OCI-LY1 (cell line): ENCODE measurements around the gene FAF1.

ENCODE experiments used
- H2AFZ ChIP-seq: fragments of 200-600 bp; sonication (generic), shearing (Covaris generic); 2 replicates; pipeline ENCODE4 v1.6.0; 2014; ENCODE audit warnings: antibody characterized with exemption, mild to moderate bottlenecking, low read length
- H3F3A ChIP-seq: fragments of 200-600 bp; sonication (generic), shearing (Covaris generic); 2 replicates; pipeline ENCODE4 v1.6.0; 2014; ENCODE audit warnings: mild to moderate bottlenecking, antibody characterized with exemption, low read length, moderate library complexity; ENCODE audit not compliant: insufficient read depth
- H3K27ac ChIP-seq: fragments of 200-600 bp; sonication (generic); 2 replicates; pipeline ENCODE4 v1.5.1; 2014; ENCODE audit warnings: low read length, mixed run types, mild to moderate bottlenecking, low read depth; ENCODE audit not compliant: poor library complexity, severe bottlenecking
- H3K27me3 ChIP-seq: fragments of 200-600 bp; sonication (generic); 2 replicates; pipeline ENCODE4 v1.6.0; 2014; ENCODE audit warnings: antibody characterized with exemption, mild to moderate bottlenecking, low read length, moderate library complexity; ENCODE audit not compliant: insufficient read depth
- H3K36me3 ChIP-seq: fragments of 200-600 bp; sonication (generic); 2 replicates; pipeline ENCODE4 v1.6.1; 2014; ENCODE audit warnings: mild to moderate bottlenecking, antibody characterized with exemption, low read length, moderate library complexity, mixed read lengths; ENCODE audit not compliant: insufficient read depth
- H3K4me1 ChIP-seq: fragments of 200-600 bp; sonication (generic); 2 replicates; pipeline ENCODE4 v1.5.1; 2014; ENCODE audit warnings: mild to moderate bottlenecking, low read length, moderate library complexity; ENCODE audit not compliant: insufficient read depth, severe bottlenecking
- H3K4me2 ChIP-seq: fragments of 200-600 bp; sonication (generic), shearing (Covaris generic); 2 replicates; pipeline ENCODE4 v1.6.1; 2014; ENCODE audit warnings: low read length
- H3K4me3 ChIP-seq: fragments of 200-600 bp; sonication (generic); 2 replicates; pipeline ENCODE4 v1.5.1; 2014; ENCODE audit warnings: low read length, low read depth, mild to moderate bottlenecking, mixed read lengths; ENCODE audit not compliant: poor library complexity, severe bottlenecking
- H3K79me2 ChIP-seq: fragments of 200-600 bp; shearing (Covaris generic); 2 replicates; pipeline ENCODE4 v1.6.1; 2016; ENCODE audit warnings: mixed run types, low read length, mixed read lengths; ENCODE audit not compliant: insufficient read depth
- H3K9ac ChIP-seq: fragments of 200-600 bp; sonication (generic), shearing (Covaris generic); 2 replicates; pipeline ENCODE4 v1.6.1; 2014; ENCODE audit warnings: mild to moderate bottlenecking, low read length, mixed read lengths
- H3K9me2 ChIP-seq: fragments of 200-600 bp; sonication (generic), shearing (Covaris generic); 2 replicates; pipeline ENCODE4 v1.6.1; 2014; ENCODE audit warnings: low read depth, mild to moderate bottlenecking, low read length, mixed read lengths
- H3K9me3 ChIP-seq: fragments of 200-600 bp; shearing (Covaris generic); 2 replicates; pipeline ENCODE4 v1.6.1; 2014; ENCODE audit warnings: low read length, mixed read lengths
- H4K20me1 ChIP-seq: fragments of 200-600 bp; sonication (generic), shearing (Covaris generic); 2 replicates; pipeline ENCODE4 v1.6.0; 2016; ENCODE audit warnings: mild to moderate bottlenecking, low read length; ENCODE audit not compliant: insufficient read depth
- EZH2 ChIP-seq: fragments of 200-600 bp; sonication (generic), shearing (Covaris generic); IDR thresholded peaks from 2 replicates; pipeline ENCODE4 v1.8.0; 2017; ENCODE audit warnings: borderline replicate concordance, mixed run types, mild to moderate bottlenecking, antibody characterized with exemption, low read length, moderate library complexity, mixed read lengths
- TF ChIP-seq, protein P1 (sequence below): fragments of 200-600 bp; sonication (generic), shearing (Covaris generic); IDR thresholded peaks from 2 replicates; pipeline ENCODE4 v1.5.1; 2017; ENCODE audit warnings: mild to moderate bottlenecking, antibody characterized with exemption, low read length, moderate library complexity, mixed read lengths

The FAF1 gene

DNA sequence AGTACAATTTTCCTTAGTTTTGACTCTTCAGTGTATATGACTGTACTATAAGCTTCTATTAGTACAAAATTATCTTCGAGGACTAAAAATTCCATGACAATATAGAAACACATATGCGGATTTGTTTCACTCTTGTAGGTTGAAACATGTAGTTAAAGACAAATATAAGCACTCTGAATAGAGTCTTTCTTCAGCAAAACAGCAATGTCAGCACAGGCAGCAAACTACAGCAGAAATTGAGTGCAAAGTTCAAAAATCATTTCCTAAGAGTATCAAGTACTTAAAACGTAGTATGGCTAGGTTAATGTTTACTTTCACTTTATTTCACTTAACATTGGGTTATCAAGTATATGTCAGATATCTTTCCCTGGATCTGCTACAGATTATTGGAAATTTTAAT, 106.7 kb downstream of the FAF1 start:
- peaks cover 7% of the 10 kb centered on the region for H3K36me3 ChIP-seq
- H3F3A ChIP-seq: 0 out of 2 replicates have a peak, but pooled peaks cover 3% of the 10 kb centered on the region
- H4K20me1 ChIP-seq: no peaks in the 10 kb centered on the region
- H3K9ac ChIP-seq: no peak overlapping the region
- no peaks in the 10 kb centered on the region for H3K27me3 ChIP-seq
- peaks cover 17% of the 10 kb centered on the region for H3K79me2 ChIP-seq
- H3K9me2 ChIP-seq: no peaks in the 10 kb centered on the region
- no peaks in the 10 kb centered on the region for H3K4me1 ChIP-seq
- no peak overlapping the region for H3K27ac ChIP-seq
- no peak overlapping the region for H3K4me2 ChIP-seq
- H3K9me3 ChIP-seq: no peaks in the 10 kb centered on the region
- no peak overlapping the region for H2AFZ ChIP-seq
- TF ChIP-seq, protein P1, sequence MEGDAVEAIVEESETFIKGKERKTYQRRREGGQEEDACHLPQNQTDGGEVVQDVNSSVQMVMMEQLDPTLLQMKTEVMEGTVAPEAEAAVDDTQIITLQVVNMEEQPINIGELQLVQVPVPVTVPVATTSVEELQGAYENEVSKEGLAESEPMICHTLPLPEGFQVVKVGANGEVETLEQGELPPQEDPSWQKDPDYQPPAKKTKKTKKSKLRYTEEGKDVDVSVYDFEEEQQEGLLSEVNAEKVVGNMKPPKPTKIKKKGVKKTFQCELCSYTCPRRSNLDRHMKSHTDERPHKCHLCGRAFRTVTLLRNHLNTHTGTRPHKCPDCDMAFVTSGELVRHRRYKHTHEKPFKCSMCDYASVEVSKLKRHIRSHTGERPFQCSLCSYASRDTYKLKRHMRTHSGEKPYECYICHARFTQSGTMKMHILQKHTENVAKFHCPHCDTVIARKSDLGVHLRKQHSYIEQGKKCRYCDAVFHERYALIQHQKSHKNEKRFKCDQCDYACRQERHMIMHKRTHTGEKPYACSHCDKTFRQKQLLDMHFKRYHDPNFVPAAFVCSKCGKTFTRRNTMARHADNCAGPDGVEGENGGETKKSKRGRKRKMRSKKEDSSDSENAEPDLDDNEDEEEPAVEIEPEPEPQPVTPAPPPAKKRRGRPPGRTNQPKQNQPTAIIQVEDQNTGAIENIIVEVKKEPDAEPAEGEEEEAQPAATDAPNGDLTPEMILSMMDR: no peak
- TF ChIP-seq EZH2: no peak
- H3K4me3 ChIP-seq: no peak overlapping the region

DNA sequence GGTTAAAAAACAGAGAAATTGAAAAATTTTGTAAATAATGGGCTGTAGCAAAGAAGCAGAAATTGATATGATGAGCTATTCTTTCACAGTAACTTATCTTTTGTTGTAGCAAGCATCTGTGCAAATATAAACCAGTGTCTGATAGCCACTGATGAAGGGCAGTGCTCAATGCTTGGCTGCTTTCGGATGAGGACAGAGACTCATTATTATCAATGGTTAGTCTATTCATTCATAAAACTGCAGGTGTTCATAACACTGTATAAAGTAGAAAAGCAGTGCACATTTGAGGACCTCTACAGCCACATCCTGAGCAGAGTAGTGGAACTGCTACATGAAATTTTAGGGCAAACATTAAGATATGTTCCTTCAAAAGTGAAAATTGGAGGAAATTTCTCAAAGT, 107.2 kb downstream of the FAF1 start:
- H3K9me3 ChIP-seq: no peaks in the 10 kb centered on the region
- peaks cover 12% of the 10 kb centered on the region for H3K79me2 ChIP-seq
- H4K20me1 ChIP-seq: no peaks in the 10 kb centered on the region
- no peak overlapping the region for H3K27ac ChIP-seq
- H3K9me2 ChIP-seq: no peaks in the 10 kb centered on the region
- 0 out of 2 replicates have a peak, but pooled peaks cover 3% of the 10 kb centered on the region for H3F3A ChIP-seq
- peaks cover 7% of the 10 kb centered on the region for H3K36me3 ChIP-seq
- H3K9ac ChIP-seq: no peak overlapping the region
- no peak overlapping the region for H2AFZ ChIP-seq
- H3K27me3 ChIP-seq: no peaks in the 10 kb centered on the region
- no peaks in the 10 kb centered on the region for H3K4me1 ChIP-seq
- no peak overlapping the region for H3K4me2 ChIP-seq
- TF ChIP-seq, protein P1: no peak
- no peak for TF ChIP-seq EZH2
- no peak overlapping the region for H3K4me3 ChIP-seq

DNA sequence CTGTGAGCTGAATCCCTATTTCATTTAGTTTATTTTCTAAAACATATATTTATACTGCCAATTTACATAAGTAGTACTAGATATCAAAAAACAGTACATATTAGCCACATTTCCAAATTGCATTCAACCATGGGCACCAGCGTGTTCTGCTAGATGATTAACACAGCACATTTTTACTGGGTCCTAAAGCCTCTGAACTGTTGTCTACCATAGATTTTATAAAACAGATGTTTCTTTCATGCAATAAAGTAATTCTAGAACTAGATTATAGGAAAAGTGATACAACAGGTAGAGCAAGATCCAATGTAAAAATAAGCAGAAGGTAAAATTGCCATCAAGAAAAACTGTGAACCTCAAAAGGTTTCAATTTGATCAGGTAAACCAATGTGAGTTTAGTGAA, 108.6 kb downstream of the FAF1 start:
- no peak overlapping the region for H2AFZ ChIP-seq
- H3K4me3 ChIP-seq: no peak overlapping the region
- H3K79me2 ChIP-seq: peaks cover 15% of the 10 kb centered on the region

More for the DNA sequence above, 108.6 kb downstream of the FAF1 start:
- no peaks in the 10 kb centered on the region for H3K27me3 ChIP-seq
- no peak overlapping the region for H3K27ac ChIP-seq
- no peaks in the 10 kb centered on the region for H4K20me1 ChIP-seq
- H3K9ac ChIP-seq: no peak overlapping the region
- H3F3A ChIP-seq: 0 out of 2 replicates have a peak, but pooled peaks cover 3% of the 10 kb centered on the region
- no peak for TF ChIP-seq EZH2
- TF ChIP-seq, protein P1: no peak
- H3K9me2 ChIP-seq: no peaks in the 10 kb centered on the region
- no peak overlapping the region for H3K4me2 ChIP-seq
- no peaks in the 10 kb centered on the region for H3K9me3 ChIP-seq
- peaks cover 14% of the 10 kb centered on the region for H3K36me3 ChIP-seq
- no peaks in the 10 kb centered on the region for H3K4me1 ChIP-seq
